Kasumi-1 (cell line): ENCODE measurements around the gene ART4.

Experiments
- DNase-seq, 2 experiments: peaks; one replicate each; lab custom pipeline; 2025; lab: John Stamatoyannopoulos, UW

Gene ART4

DNA sequence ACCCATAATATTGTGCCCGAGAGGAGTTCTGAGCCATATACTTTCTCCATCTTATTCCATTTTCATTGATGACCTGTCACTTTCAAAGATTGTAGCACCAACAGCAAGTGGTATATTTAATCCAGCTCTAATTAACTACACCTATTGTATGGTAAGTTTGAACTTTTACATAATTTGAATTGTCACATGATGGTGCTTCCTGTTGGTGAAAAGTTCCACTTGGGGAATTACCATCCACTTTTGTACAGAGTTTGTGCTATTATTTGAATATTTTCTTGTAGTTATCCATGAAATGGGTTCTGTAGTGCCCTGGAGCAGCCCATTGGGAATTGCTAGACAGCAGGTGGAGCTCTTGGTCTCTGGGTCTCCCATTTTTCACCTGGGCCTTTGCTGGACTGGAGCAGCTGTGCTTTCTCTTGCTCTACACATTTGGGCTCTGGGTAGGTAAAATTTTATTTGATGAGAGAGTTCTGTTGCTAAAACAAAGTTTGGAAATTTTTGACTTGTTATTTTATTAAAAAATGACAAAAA lies 32.3 kb downstream of the ART4 start:
- DNase-seq = no peak

DNA sequence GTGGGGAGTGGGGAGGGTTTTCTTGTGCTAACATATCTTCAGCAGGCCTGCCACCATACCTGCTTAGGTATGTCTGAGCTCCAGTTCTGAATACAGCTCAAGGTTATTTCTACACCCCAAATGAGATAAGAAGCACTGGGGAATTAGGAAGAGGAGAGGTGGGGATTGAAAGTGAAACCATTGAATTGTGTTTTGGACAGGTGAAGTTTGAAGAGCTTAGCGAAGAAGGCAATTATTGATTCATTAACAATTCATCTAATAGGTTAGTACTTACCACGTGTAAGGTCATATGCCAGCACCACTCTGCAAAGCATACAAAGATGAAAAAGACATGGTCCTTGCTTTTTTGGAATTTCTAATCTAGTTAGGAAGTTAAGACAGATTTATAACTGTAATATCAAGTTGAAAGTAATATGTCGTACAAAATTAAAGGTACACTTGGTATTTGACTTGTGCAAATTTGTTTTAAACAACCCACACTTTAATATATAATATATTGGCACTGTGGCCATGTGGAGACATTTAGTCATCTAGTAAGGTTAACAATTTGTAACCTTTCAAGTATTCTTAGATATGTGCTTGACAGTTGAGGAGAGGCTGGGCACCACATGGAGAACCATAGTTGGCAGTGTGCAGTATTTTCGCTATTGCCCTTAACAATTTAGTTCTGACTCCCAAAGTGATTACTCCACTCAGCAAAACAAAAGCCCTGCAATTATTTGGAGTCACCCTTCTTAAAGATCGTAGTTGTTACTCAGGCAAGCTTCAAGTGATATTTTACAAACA lies 33.0 kb downstream of the ART4 start:
- DNase-seq = no peak

DNA sequence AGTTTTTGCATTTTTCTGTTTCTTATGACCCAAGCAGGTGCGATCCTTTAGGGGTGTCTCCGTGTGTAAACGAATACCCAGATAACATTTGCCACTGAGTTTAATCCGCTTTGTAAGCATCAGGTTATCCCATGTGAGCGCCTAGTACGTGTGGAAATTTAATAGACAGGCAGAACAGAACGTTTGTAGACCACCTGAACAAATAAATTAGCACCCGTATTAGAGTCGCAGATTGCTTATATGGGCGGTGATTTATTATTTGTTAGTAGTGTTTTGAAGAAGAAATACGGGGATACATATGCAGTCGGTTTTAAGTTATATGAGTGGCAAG lies 39.5 kb downstream of the ART4 start:
- no peak for DNase-seq

DNA sequence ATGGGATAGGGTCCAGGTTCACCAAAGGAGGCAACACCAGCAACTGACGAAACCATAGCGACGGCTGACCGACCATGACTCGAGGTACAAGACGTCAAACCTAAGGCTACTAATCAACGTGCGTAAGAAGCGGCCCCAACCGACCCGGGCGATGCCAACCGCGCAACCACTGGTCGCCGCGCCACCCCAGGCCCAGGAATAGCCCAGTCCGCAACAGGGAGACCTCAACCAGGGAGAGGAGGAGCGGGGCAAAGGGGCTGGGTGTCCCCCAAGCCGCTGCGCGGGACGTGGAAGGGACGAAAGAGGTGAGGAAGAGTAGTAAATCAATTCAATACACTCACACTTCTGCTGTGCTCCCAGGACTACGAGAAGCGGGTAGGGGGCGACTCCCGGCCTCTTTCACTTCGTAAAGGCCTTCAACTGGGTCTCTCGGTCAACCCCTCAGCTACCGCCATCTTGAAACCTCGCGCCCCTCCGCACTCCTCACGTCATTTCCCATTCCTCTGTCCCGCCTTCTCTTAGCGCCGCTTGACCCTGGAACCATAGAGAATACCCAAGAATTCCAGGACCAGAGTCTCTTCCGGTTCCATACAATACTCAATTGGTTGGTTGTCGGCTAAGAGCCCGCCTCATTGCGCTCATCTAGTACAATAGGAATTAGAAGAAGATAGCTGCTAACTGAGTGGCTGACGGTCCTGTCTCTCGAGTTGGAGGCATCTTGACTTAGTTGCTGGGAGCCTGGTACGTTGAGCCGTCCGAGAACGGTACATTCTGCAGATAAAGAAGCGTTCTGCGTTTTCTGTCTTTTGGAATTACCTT lies 40.1 kb downstream of the ART4 start, which contains the start of the genes C12orf60 and WBP11:
C12orf60 (plus strand) TSS at position 660 of the 819 bp plus-strand sequence. CDS start 19,266 bp downstream, outside the sequence.
WBP11 (minus strand) TSS at position 468 of the 819 bp plus-strand sequence. CDS start 2,095 bp downstream, outside the sequence.
- peak; percentile 95 to 96 for DNase-seq

DNA sequence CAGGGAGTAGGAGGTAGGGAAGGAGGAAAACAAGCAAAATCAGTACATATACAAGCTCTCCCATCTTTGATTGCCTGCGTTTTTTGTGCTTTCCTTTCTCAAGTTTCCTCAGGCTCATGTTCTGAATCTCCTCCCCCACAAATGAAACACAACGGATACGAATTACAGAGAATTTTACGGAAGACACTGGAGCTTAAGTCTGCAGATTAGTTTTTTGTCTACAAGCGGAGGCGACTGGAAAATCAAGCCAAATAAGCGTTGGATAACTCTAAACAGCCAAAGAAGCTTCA lies 40.7 kb downstream of the ART4 start:
- DNase-seq = peak in 1 of 2 experiments; percentile 13

DNA sequence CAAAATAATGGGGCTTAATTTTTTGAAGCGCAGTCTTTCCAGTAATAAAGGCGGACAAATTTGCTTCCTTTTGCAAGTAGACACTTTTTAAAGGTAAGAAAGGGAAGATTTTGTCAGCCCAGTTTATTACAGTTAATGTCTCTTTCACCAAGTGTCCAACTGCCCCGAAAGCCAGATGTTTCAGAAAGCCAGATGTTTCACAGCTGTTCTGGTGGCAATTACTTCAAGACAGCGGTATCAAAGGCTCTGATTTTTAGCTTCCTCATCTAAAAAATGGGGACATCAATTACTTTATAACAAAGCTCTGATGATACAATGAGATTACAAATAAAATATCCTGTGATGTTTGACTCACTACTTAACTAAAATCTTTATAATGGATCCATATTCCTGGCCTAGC lies 41.1 kb downstream of the ART4 start:
- DNase-seq = no peak

DNA sequence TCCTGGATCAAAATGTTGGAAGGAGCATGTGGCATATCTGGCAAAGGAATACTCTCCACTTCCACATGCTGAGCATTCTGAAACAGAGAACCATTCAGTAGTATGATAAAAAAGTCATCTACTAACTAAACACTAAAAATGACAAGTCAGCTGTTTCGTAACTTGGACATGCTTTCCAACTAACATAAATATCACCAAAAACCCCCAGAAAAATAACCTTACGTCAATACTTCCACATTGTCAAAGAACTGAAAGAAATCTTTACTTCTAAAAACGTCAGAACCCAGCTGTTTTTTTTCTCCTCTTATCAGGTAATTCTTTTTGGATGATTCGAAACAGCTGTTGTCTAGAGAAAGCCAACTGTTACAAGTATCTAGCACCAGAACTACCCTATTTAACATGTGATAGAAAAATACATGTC lies 48.3 kb downstream of the ART4 start:
- DNase-seq = no peak

DNA sequence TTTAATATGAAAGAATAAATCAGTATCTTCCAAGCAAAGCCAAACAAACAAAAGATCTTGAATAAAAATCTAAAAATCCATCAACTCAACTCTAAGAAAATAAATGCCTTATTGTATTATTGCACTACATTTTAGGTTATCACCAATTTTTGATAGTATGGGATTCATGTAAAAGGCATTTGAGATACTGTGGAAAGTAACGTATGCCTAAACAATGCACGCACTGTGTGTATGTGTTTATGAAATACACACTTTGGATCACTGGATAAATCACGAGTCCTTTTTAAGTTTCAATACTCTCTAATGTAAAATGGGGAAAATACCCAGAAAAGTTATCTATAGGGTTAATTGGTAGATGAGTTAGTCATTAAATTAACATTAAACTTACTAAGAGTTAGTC lies 57.8 kb downstream of the ART4 start:
- no peak for DNase-seq

DNA sequence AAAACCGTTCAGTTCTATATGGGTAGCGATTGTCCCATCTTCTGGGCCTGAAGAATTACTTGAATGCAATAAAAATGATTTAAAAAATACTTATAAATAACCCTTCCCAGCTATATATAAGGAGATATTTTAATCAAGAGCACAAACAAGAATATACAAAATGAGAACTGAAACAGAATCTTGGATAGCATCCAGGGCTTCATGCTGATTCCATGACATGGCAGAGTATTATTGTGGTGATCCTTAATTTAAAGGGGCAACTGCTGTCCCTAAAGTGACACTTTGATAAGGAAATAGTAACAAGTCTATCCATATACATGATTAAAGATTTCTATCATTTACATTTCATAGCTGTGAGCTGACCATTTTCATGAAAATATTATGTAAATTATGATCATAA lies 58.9 kb downstream of the ART4 start:
- DNase-seq = no peak

DNA sequence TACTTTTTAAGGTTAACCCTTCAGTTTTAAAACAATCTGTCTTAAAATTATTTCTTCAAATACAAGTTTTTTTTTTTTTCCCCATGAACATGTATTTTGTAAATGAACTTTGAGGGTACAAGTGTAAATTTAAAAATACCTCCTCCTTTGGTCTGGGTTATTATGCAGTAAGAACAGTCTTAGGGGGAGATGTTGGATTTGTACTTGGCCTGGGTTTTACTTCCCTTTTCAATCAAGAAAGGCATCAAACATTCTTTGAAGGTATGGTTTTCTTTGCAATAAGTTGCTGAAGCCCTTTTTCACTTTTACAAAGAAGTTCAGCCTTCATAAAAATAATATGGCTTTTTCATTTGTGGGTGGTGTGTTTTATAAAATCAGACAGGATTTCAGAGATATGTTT lies 60.6 kb downstream of the ART4 start:
- DNase-seq = peak in 1 of 2 experiments; percentile 2

DNA sequence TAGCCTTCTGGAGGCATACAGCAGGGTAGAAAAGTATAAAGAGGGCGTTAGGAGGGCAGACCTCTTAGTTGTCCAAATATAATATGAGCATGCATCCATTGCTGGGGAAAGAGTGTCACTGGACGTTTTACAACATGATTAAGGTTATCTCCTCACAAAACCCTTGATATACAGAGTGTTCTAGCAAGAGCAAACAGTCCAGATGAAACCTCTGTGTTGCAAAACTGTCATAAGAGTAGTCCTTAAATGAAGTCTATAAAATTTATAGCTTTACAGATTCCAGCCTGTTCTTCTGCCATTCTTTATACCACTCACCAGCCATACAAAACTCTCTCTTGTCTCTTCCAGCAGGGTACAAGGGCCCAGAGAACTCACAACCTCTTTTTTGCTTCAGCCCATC lies 61.8 kb downstream of the ART4 start:
- DNase-seq = no peak

DNA sequence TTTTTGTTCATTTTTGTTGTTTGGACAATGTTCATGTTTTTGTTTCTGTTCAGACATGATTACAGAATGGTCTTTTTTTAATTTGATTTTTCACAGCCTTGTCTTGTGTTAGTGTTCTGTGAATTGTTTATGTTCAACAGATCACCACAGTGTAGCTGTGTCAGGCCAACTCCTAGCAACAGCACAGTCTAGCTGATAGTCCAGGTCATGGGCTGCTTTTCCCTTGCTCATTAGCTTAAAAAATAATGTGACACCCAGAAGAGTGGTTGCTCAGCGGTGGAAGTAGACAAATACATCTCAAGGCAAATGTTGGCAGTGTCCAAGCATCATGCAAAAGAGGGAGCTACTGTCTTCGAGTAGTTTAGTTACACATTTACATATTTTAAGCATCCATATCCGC lies 62.5 kb downstream of the ART4 start:
- no peak for DNase-seq

DNA sequence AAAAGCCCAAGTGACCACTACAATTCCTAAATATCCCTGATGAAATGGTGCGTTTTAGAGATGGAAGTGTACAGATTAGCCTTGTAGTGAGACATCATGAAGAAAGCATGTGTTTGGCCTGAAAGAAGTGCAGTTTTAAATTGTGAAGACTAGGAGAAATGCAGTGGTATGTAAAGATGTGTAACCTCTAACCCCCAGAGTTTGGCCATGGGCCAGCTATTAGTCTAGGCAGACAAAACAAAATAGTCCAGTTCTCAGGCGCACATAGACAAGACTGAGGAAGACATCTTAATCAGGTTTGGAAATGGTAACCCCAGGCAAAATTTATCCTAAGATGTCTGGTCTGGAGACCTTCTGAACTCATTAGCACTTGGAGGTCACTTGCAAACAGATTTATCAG lies 63.5 kb downstream of the ART4 start:
- no peak for DNase-seq

DNA sequence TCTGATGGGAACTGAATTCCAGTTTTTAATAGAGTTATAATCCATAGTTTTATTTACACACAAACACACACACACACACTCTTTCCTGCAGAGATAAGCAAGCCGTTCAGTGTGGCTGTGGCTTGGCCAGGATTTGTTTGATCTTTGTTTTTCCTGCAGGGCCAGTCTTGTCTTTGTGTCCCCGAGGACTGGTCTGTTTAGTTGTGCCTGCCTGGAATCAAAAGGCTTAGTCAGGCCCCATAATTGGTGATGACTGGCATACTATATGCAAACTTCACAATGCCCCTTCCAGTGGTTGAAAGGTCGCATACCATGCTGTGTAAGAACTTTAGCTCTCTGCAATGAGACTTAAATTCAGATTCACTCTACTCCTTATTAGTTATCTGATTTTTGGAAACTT lies 66.1 kb downstream of the ART4 start:
- no peak for DNase-seq

DNA sequence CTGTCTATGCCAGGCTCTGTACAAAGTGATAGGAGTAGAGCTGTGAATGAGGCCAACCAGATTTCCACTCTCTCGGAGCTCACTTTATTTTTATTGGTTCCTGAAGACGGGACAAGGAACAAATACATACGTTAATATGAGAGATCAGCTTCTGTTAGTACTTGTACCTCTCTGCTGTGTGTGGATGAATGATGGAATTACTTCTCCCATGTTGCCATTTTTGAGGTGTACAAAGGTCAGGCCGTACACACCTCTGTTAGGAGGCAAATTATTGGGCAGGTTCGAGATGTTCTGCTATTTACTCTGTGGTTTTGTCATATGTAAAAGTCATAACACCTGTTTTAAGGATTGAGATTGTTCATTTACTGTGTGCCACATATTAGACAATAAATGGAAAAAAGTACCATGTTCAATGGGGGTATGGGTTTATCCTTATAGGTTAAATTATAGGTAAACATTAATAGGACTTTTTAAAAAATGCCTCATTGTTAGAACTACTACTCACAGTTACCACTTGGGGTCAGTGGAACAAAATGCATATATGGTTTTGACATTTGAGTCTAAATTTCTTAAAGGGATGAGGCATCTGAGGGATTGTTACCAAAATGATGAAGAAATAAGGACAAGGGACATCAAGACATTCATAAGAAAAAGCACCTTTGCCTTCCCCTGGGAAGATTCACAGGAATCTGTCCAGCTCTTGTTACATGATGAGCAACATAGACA lies 66.9 kb downstream of the ART4 start:
- DNase-seq = peak; percentile 9 to 22

DNA sequence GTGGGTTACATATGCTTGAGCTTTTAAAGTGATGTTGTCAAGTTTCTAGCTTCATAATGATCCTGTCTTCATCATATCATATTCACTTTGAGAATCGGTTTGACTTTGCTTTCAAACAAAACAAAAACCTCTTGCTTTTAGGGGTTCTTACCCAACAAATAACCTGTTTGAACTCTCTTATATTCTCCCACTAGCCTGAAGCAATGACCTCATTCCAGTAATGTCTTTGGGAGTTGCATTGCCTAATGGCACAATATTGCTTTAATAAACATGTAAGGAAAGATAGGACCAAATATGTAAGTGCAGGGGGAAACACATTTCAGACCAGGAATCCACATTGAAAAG lies 67.7 kb downstream of the ART4 start:
- peak in 1 of 2 experiments; percentile 4 for DNase-seq
